Pancreas (tissue), 10 donors: Measurements from ENCODE around the gene RERE. TPM values are rescaled to one million over a fixed set of nuclear protein-coding genes. Genes with fewer than 3 reads are reported as not detected.
A peak's percentile ranks its signal among the peaks of the same experiment; 100 is the strongest.

ENCODE experiments used
- ATAC-seq, 4 donors: fragments of 200-7000 bp; cut with Tn5 transposase; one replicate each; pipeline versions ENCODE4 v1.8.0 to v1.9.1; 2020; ENCODE audit warnings: mild to moderate bottlenecking in 4 of 4, moderate library complexity in 4 of 4
- DNase-seq, 6 donors: peaks; one replicate each; pipeline ENCODE4 v3.0.0-alpha.2; 2020
- FAIRE-seq: peaks from 2 replicates; lab custom pipeline; 2012; peaks lifted over from hg19 to GRCh38; lab: Jason Lieb, UNC
- H3K27ac ChIP-seq, 4 donors: fragments of 200-600 bp; sonication (generic); 1 replicate in 3 of 4; 2 replicates in 1 of 4; pipeline versions ENCODE4 v1.5.0 to v1.8.0; 2020
- H3K27me3 ChIP-seq, 4 donors: fragments of 200-600 bp; one replicate each; pipeline ENCODE4 v1.8.0; 2021
- H3K36me3 ChIP-seq, 3 donors: fragments of 200-600 bp; sonication (generic) in 1 of 3; one replicate each; pipeline versions ENCODE4 v1.5.0 to v1.8.0; 2020 to 2021
- H3K4me1 ChIP-seq, 3 donors: fragments of 200-600 bp; one replicate each; pipeline ENCODE4 v1.8.0; 2021
- H3K4me3 ChIP-seq, 4 donors: fragments of 200-600 bp; sonication (generic) in 2 of 4; one replicate each; pipeline versions ENCODE4 v1.5.0 to v1.8.0; 2020 to 2021
- H3K9me3 ChIP-seq, 4 donors: fragments of 200-600 bp; one replicate each; pipeline ENCODE4 v1.8.0; 2021
- CTCF ChIP-seq, 4 donors: fragments of 200-600 bp; sonication (generic) in 3 of 4; IDR thresholded peaks; one replicate each; pipeline versions ENCODE4 v1.5.0 to v1.8.0; 2021; ENCODE audit warnings: antibody characterized with exemption in 4 of 4
- WGBS, 2 donors: extraction: QIAGEN DNeasy Blood & Tissue Kit; methylation state at CpG; one replicate each; pipeline ENCODE4 v1.1.7; 2013; 5-methylcytosine and 5-hydroxymethylcytosine counted together
- intact Hi-C, 3 donors: fragments of 100-400 bp; cut with DNase I; formaldehyde crosslinking; loops; one replicate each; pipeline versions ENCODE4 v1.11.1 to v1.14.2; 2022
- polyA plus RNA-seq, 2 donors: library from polyadenylated mRNA; stranded (reverse); fragments of 200-250 nt; gene quantifications; one replicate each; pipeline ENCODE4 v1.2.3, GENCODE V29; 2013
- total RNA-seq, 6 donors: library from RNA; stranded (reverse); fragmentation: NEBNext Ultra II Directional in 4 of 6; extraction: Animal tissue kit (Norgen Biotek cat#: 25700) in 4 of 6; gene quantifications; one replicate each; pipeline versions ENCODE4 v1.2.1 to v1.2.4, GENCODE V29; 2021 to 2023
- donor health status: healthy with polysubstance abuse.
- donor health status: DM: no; HTN: no; CAD: no; lungs with moderate emphysema.
- donor health status: DM: no; HTN: no; CAD: no.
- donor health status: control.
- donor health status: control.
- donor health status: Bipolar disorder and iron deficiency.
- donor health status: DM: yes; HTN: yes; CAD: no.
- donor health status: DM: no; HTN: no; CAD: no.
- donor health status: DM: no; HTN: no; CAD: no.
- donor health status: DM: yes; HTN: yes; CAD: no.

RERE gene
- total and polyA plus RNA-seq, 8 donors = 27.0 to 76.7 (median 50.7) TPM

GRCh38 chr1:8345621-8346415 is 471.6 kb downstream of the RERE start:
- DNase-seq (peak in 2 of 6 donors; percentile 7 to 52), ATAC-seq (no peak), FAIRE-seq (no peak)
- H3K27me3 ChIP-seq = no peaks in the 10 kb centered on the region
- H3K9me3 ChIP-seq = no peaks in the 10 kb centered on the region
- no peaks in the 10 kb centered on the region for H3K36me3 ChIP-seq
- no peak overlapping the region for H3K4me3 ChIP-seq
- intact Hi-C loops = loop anchor here in 1 of 3 donors (10.0 kb wide), 1 partner anchor 671 kb away; no protein-coding TSS in a partner anchor
- H3K4me1 ChIP-seq = no peaks in the 10 kb centered on the region
- no peak overlapping the region for H3K27ac ChIP-seq
- 70 to 80% methylated on average over 18 of the region's 18 CpGs for WGBS, 2 donors
- no peak for TF ChIP-seq CTCF (IDR thresholded peaks at IDR 0.05)

- no peaks in the 10 kb centered on the region for H3K27me3 ChIP-seq
- H3K4me1 ChIP-seq = no peaks in the 10 kb centered on the region
- H3K9me3 ChIP-seq = no peaks in the 10 kb centered on the region
- ATAC-seq (no peak), FAIRE-seq (no peak), DNase-seq (no peak)
- TF ChIP-seq CTCF (IDR thresholded peaks at IDR 0.05) = no peak
- H3K36me3 ChIP-seq = no peaks in the 10 kb centered on the region
- H3K4me3 ChIP-seq = no peak overlapping the region
- 78 to 82% methylated on average over 10 of the region's 10 CpGs for WGBS, 2 donors
- intact Hi-C loops = loop anchor here in 1 of 3 donors (10.0 kb wide), 1 partner anchor 670 kb away; no protein-coding TSS in a partner anchor
- H3K27ac ChIP-seq = no peak overlapping the region
These were observed 472.4 kb downstream of the RERE start for GRCh38 chr1:8344893-8345507.

- FAIRE-seq (no peak), ATAC-seq (peak; percentile 42 to 86 (median 74)), DNase-seq (peak in 3 of 6 donors; percentile 46 to 73 (median 65))
- Histone ChIP-seq H3K4me3 (no peak overlapping the region), H3K27ac (peak overlapping the region in 3 of 4 donors; percentile 54 to 76 (median 72)), H3K36me3 (no peaks in the 10 kb centered on the region), H3K9me3 (no peaks in the 10 kb centered on the region), H3K27me3 (no peaks in the 10 kb centered on the region), H3K4me1 (no peaks in the 10 kb centered on the region)
- WGBS, 2 donors = 39 to 41% methylated on average over 31 to 32 of the region's 32 CpGs
- no peak for TF ChIP-seq CTCF (IDR thresholded peaks at IDR 0.05)
- intact Hi-C loops = loop anchor here in 1 of 3 donors (10.0 kb wide), 1 partner anchor 669 kb away; no protein-coding TSS in a partner anchor
These were observed 473.9 kb downstream of the RERE start for GRCh38 chr1:8343464-8344001.

- FAIRE-seq = no peak
These were observed 474.4 kb downstream of the RERE start for GRCh38 chr1:8343044-8343443.

More at GRCh38 chr1:8343044-8343443, 474.4 kb downstream of the RERE start:
- DNase-seq (peak in 1 of 6 donors; percentile 48), ATAC-seq (peak in 3 of 4 donors; percentile 7 to 21 (median 10))
- TF ChIP-seq CTCF (IDR thresholded peaks at IDR 0.05) = no peak
- peak overlapping the region in 2 of 4 donors; percentile 72 to 76 for H3K27ac ChIP-seq
- 72 to 76% methylated on average over 11 of the region's 11 CpGs for WGBS, 2 donors
- no peaks in the 10 kb centered on the region for H3K27me3 ChIP-seq
- H3K9me3 ChIP-seq = no peaks in the 10 kb centered on the region
- intact Hi-C loops = loop anchor here in 1 of 3 donors (10.0 kb wide), 1 partner anchor 668 kb away; no protein-coding TSS in a partner anchor
- no peaks in the 10 kb centered on the region for H3K36me3 ChIP-seq
- H3K4me3 ChIP-seq = no peak overlapping the region
- no peaks in the 10 kb centered on the region for H3K4me1 ChIP-seq
